Body of pancreas (tissue), 4 donors: ENCODE measurements around the gene APOL1.

Source experiments
- CTCF ChIP-seq, 7 experiments: fragments of 450-650 bp in 4 of 7; fragments of 200-600 bp in 3 of 7; sonication (generic) in 3 of 7; IDR thresholded peaks; one replicate each; pipeline ENCODE4 v1.5.1; 2016 to 2019; ENCODE audit warnings: antibody characterized with exemption in 7 of 7
- POLR2A ChIP-seq, 3 donors: fragments of 450-650 bp; IDR thresholded peaks; one replicate each; pipeline ENCODE4 v1.6.1; 2016; ENCODE audit warnings: antibody characterized with exemption in 3 of 3, mild to moderate bottlenecking in 2 of 3

- no peak for TF ChIP-seq CTCF (IDR thresholded peaks at IDR 0.05)
- TF ChIP-seq POLR2A (IDR thresholded peaks at IDR 0.05): no peak
Observed at GRCh38 chr22:36232715-36233401, 20.1 kb upstream of the APOL1 start.
